H9 (cell line): ENCODE measurements around the gene INSR. TPM values are rescaled to one million over a fixed set of nuclear protein-coding genes. Genes with fewer than 3 reads are reported as not detected.

ENCODE experiments used
- DNase-seq: peaks from one replicate; pipeline ENCODE4 v3.0.0-alpha.2; 2017
- H2AFZ ChIP-seq: one replicate; pipeline ENCODE4 v1.6.1; 2013; ENCODE audit warnings: mild to moderate bottlenecking, low read length, control low read depth, moderate library complexity
- H2AK5ac ChIP-seq: 2 replicates; pipeline ENCODE4 v1.6.1; 2013; ENCODE audit warnings: low read length, control low read depth, mixed read lengths; ENCODE audit not compliant: insufficient read length
- H2BK120ac ChIP-seq: one replicate; pipeline ENCODE4 v1.6.1; 2013; ENCODE audit warnings: low read depth, mild to moderate bottlenecking, low read length, control low read depth, inconsistent platforms; ENCODE audit not compliant: poor library complexity, severe bottlenecking
- H2BK12ac ChIP-seq: 2 replicates; pipeline ENCODE4 v1.6.1; 2013; ENCODE audit warnings: low read length, control low read depth, mixed read lengths, low read depth; ENCODE audit not compliant: insufficient read length
- H2BK15ac ChIP-seq: 2 replicates; pipeline ENCODE4 v1.6.1; 2013; ENCODE audit warnings: low read depth, low read length, control low read depth
- H2BK20ac ChIP-seq: one replicate; pipeline ENCODE4 v1.6.1; 2013; ENCODE audit warnings: low read depth, mild to moderate bottlenecking, low read length, control low read depth, inconsistent platforms; ENCODE audit not compliant: poor library complexity, severe bottlenecking
- H2BK5ac ChIP-seq: 2 replicates; pipeline ENCODE4 v1.6.1; 2013; ENCODE audit warnings: low read length, control low read depth, mixed read lengths; ENCODE audit not compliant: insufficient read length
- H3K14ac ChIP-seq: 2 replicates; pipeline ENCODE4 v1.6.1; 2013; ENCODE audit warnings: low read length, control low read depth; ENCODE audit not compliant: insufficient read depth
- H3K18ac ChIP-seq: 2 replicates; pipeline ENCODE4 v1.6.1; 2013; ENCODE audit warnings: low read depth, mild to moderate bottlenecking, mixed read lengths, low read length, control low read depth; ENCODE audit not compliant: insufficient read length
- H3K23ac ChIP-seq: 2 replicates; pipeline ENCODE4 v1.6.1; 2013; ENCODE audit warnings: low read length, control low read depth, mixed read lengths, low read depth; ENCODE audit not compliant: insufficient read length
- H3K23me2 ChIP-seq: 2 replicates; pipeline ENCODE4 v1.6.1; 2013; ENCODE audit warnings: low read depth, mild to moderate bottlenecking, mixed read lengths, low read length, control low read depth; ENCODE audit not compliant: insufficient read length, poor library complexity, severe bottlenecking
- H3K27ac ChIP-seq: 2 replicates; pipeline ENCODE4 v1.5.1; 2013; ENCODE audit warnings: low read length, control low read depth, mixed read lengths, low read depth; ENCODE audit not compliant: insufficient read length
- H3K27me3 ChIP-seq: 2 replicates; pipeline ENCODE4 v1.6.1; 2013; ENCODE audit warnings: low read length, control low read depth, inconsistent platforms; ENCODE audit not compliant: insufficient read depth
- H3K4ac ChIP-seq: 2 replicates; pipeline ENCODE4 v1.6.1; 2013; ENCODE audit warnings: low read depth, mild to moderate bottlenecking, control low read depth, inconsistent platforms, low read length, moderate library complexity
- H3K4me1 ChIP-seq: 2 replicates; pipeline ENCODE4 v1.6.1; 2013; ENCODE audit warnings: low read length, control low read depth, inconsistent platforms; ENCODE audit not compliant: insufficient read depth
- H3K4me2 ChIP-seq: 2 replicates; pipeline ENCODE4 v1.6.1; 2013; ENCODE audit warnings: low read length, control low read depth, mixed read lengths; ENCODE audit not compliant: insufficient read length, insufficient read depth
- H3K56ac ChIP-seq: 2 replicates; pipeline ENCODE4 v1.6.1; 2013; ENCODE audit warnings: low read depth, mild to moderate bottlenecking, mixed read lengths, low read length, control low read depth; ENCODE audit not compliant: insufficient read length
- H3K79me1 ChIP-seq: 2 replicates; pipeline ENCODE4 v1.6.1; 2013; ENCODE audit warnings: low read depth, mild to moderate bottlenecking, moderate library complexity, low read length, control low read depth, inconsistent platforms; ENCODE audit not compliant: insufficient read depth, poor library complexity, severe bottlenecking
- H3K79me2 ChIP-seq: 2 replicates; pipeline ENCODE4 v1.6.1; 2013; ENCODE audit warnings: low read length, control low read depth, inconsistent platforms; ENCODE audit not compliant: insufficient read depth
- H3K9ac ChIP-seq: 2 replicates; pipeline ENCODE4 v1.6.1; 2013; ENCODE audit warnings: low read length, control low read depth, mixed read lengths; ENCODE audit not compliant: insufficient read length; ENCODE audit errors: extremely low read depth
- H3K9me3 ChIP-seq: one replicate; pipeline ENCODE4 v1.6.1; 2013; ENCODE audit warnings: low read depth, low read length, inconsistent platforms; ENCODE audit not compliant: control insufficient read depth
- H3T11ph ChIP-seq: one replicate; pipeline ENCODE4 v1.6.1; 2013; ENCODE audit warnings: mild to moderate bottlenecking, low read length, control low read depth, inconsistent platforms
- H4K20me1 ChIP-seq: one replicate; pipeline ENCODE4 v1.6.1; 2013; ENCODE audit not compliant: control insufficient read depth, insufficient read length, insufficient read depth
- H4K5ac ChIP-seq: 2 replicates; pipeline ENCODE4 v1.6.1; 2013; ENCODE audit warnings: low read depth, mild to moderate bottlenecking, mixed read lengths, low read length, control low read depth; ENCODE audit not compliant: insufficient read length
- H4K8ac ChIP-seq: replicated peaks from 2 replicates; pipeline ENCODE4 v1.6.1; 2013; ENCODE audit warnings: low read length, control low read depth, mixed read lengths, low read depth; ENCODE audit not compliant: insufficient read length
- H4K91ac ChIP-seq: 2 replicates; pipeline ENCODE4 v1.6.1; 2013; ENCODE audit warnings: low read depth, mild to moderate bottlenecking, moderate library complexity, mixed read lengths, low read length, control low read depth; ENCODE audit not compliant: insufficient read length
- H3K27ac Mint-ChIP-seq, 3 experiments: 2 replicates in 2 of 3; 3 replicates in 1 of 3; pipeline ENCODE4 v1.8.0; 2020 to 2021; ENCODE audit warnings: mixed read lengths in 3 of 3, mild to moderate bottlenecking in 1 of 3, moderate library complexity in 1 of 3
- H3K27me3 Mint-ChIP-seq: 2 replicates; pipeline ENCODE4 v1.8.0; 2021; ENCODE audit warnings: low read depth, mild to moderate bottlenecking, moderate library complexity, mixed read lengths
- H3K36me3 Mint-ChIP-seq, 3 experiments: 2 replicates in 2 of 3; 3 replicates in 1 of 3; pipeline ENCODE4 v1.8.0; 2020 to 2021; ENCODE audit warnings: low read depth in 3 of 3, mixed read lengths in 3 of 3; ENCODE audit not compliant: insufficient read depth in 1 of 3
- H3K4me1 Mint-ChIP-seq, 2 experiments: 2 replicates each; pipeline ENCODE4 v1.8.0; 2020; ENCODE audit warnings: mixed read lengths in 2 of 2
- H3K4me3 Mint-ChIP-seq, 2 experiments: 2 replicates in 1 of 2; 3 replicates in 1 of 2; pipeline ENCODE4 v1.8.0; 2020 to 2021; ENCODE audit warnings: mild to moderate bottlenecking in 2 of 2, mixed read lengths in 2 of 2, moderate library complexity in 1 of 2
- H3K9me3 Mint-ChIP-seq, 2 experiments: 2 replicates in 1 of 2; 3 replicates in 1 of 2; pipeline ENCODE4 v1.8.0; 2020; ENCODE audit warnings: mild to moderate bottlenecking in 2 of 2, mixed read lengths in 2 of 2, moderate library complexity in 1 of 2
- WGBS: extraction: QIAGEN DNeasy Blood & Tissue Kit; methylation state at CpG from one replicate; pipeline ENCODE4 v1.1.7; 2013; ENCODE audit warnings: missing lambda C conversion rate, low lambda C conversion rate, mixed read lengths; ENCODE audit not compliant: insufficient read length; ENCODE audit errors: extremely low coverage; 5-methylcytosine and 5-hydroxymethylcytosine counted together
- total RNA-seq: library from RNA; stranded (reverse); gene quantifications from 2 replicates; pipeline ENCODE4 v1.2.1, GENCODE V29; 2021
- TF ChIP-seq, protein P1 (sequence below): fragments of 200-600 bp; sonication (generic); conservative IDR thresholded peaks from 3 replicates; pipeline ENCODE4 v1.8.0; 2021; ENCODE audit warnings: antibody characterized with exemption, mild to moderate bottlenecking

Gene INSR
- total RNA-seq, 1 experiment from 2014 or later, result 39.8 TPM

- WGBS, result no CpG with 5 or more reads among the region's 43 CpGs
- Histone ChIP-seq H2BK20ac (no peak overlapping the region), H3K23me2 (no peaks in the 10 kb centered on the region), H3K79me2 (peaks cover 2% of the 10 kb centered on the region; the same call in 1 of the 2 replicates), H3K9ac (no peak overlapping the region), H4K8ac (no peak overlapping the region), H2BK12ac (no peak overlapping the region), H3K18ac (no peak overlapping the region), H4K5ac (no peak overlapping the region), H3K27ac (no peak overlapping the region), H3K79me1 (no peaks in the 10 kb centered on the region), H3T11ph (no peak overlapping the region), H3K9me3 (no peaks in the 10 kb centered on the region), H2BK15ac (no peak overlapping the region), H2BK120ac (no peak overlapping the region), H2AFZ (no peak overlapping the region), H3K27me3 (no peaks in the 10 kb centered on the region), H4K91ac (no peak overlapping the region), H3K4ac (no peak overlapping the region), H3K56ac (no peak overlapping the region), H2BK5ac (no peak overlapping the region), H3K23ac (no peak overlapping the region), H2AK5ac (no peak overlapping the region), H3K14ac (no peak overlapping the region), H3K4me1 (no peaks in the 10 kb centered on the region), H3K4me2 (peak overlapping the region; percentile 13), H4K20me1 (no peaks in the 10 kb centered on the region)
- Mint-ChIP-seq H3K27me3 (peaks cover 24% of the 10 kb centered on the region), H3K4me3 (peak overlapping the region; percentile 71 to 81), H3K36me3 (peaks cover 0 to 1% (median 0%) of the 10 kb centered on the region in 3 experiments; a peak in 1 of 7 replicates), H3K4me1 (peaks cover 25 to 26% of the 10 kb centered on the region in 2 experiments), H3K27ac (no peak overlapping the region), H3K9me3 (no peaks in the 10 kb centered on the region)
- DNase-seq, result peak; percentile 43
- TF ChIP-seq, protein P1, sequence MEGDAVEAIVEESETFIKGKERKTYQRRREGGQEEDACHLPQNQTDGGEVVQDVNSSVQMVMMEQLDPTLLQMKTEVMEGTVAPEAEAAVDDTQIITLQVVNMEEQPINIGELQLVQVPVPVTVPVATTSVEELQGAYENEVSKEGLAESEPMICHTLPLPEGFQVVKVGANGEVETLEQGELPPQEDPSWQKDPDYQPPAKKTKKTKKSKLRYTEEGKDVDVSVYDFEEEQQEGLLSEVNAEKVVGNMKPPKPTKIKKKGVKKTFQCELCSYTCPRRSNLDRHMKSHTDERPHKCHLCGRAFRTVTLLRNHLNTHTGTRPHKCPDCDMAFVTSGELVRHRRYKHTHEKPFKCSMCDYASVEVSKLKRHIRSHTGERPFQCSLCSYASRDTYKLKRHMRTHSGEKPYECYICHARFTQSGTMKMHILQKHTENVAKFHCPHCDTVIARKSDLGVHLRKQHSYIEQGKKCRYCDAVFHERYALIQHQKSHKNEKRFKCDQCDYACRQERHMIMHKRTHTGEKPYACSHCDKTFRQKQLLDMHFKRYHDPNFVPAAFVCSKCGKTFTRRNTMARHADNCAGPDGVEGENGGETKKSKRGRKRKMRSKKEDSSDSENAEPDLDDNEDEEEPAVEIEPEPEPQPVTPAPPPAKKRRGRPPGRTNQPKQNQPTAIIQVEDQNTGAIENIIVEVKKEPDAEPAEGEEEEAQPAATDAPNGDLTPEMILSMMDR, result peak; percentile 45; the same call in 2 of the 3 replicates
Observed at GRCh38 chr19:7294558-7295212, 471 bp upstream of the INSR start.
